Measurements from ENCODE around the gene DNMT3B. TPM values are rescaled to one million over a fixed set of nuclear protein-coding genes. Genes with fewer than 3 reads are reported as not detected.

Gene DNMT3B
- total RNA-seq, 1 experiment from 2014 or later = 3.5 TPM

- Histone ChIP-seq H3K27ac (ENCODE audit: low read length) (no peak overlapping the region), H3K27me3 (ENCODE audit: control insufficient read depth, insufficient read depth, low read length) (no peaks in the 10 kb centered on the region), H3K4me1 (ENCODE audit: control insufficient read depth, insufficient read depth, low read length) (no peaks in the 10 kb centered on the region), H3K9me3 (ENCODE audit: control insufficient read depth, insufficient read depth, low read depth, low read length) (no peaks in the 10 kb centered on the region), H3K4me3 (ENCODE audit: low read depth in 2 of 2, low read length in 2 of 2) (no peak overlapping the region), H3K36me3 (ENCODE audit: control insufficient read depth, insufficient read depth, low read length) (no peaks in the 10 kb centered on the region)
- CTCF ChIA-PET = no interaction called here
- BruUV-seq (replicated peaks) = no TSS peak
- no peak for TF ChIP-seq TCF7L2 (IDR thresholded peaks at IDR 0.05; ENCODE audit: low read depth, low read length)
- intact Hi-C loops (cut with micrococcal nuclease; ENCODE audit: unreplicated experiment) (no loop called here), in situ Hi-C loops (cut with HindIII; ENCODE audit: low pct_unique_long_range_greater_than_20kb, low sequenced_read_pairs) (no loop called here)
- no peak for ATAC-seq
- no peak for DNase-seq (ENCODE audit: low read depth, low spot score)
- POLR2A ChIA-PET = no interaction called here
These were observed 43.5 kb downstream of the DNMT3B start for GRCh38 chr20:32805721-32806120.

DNA sequence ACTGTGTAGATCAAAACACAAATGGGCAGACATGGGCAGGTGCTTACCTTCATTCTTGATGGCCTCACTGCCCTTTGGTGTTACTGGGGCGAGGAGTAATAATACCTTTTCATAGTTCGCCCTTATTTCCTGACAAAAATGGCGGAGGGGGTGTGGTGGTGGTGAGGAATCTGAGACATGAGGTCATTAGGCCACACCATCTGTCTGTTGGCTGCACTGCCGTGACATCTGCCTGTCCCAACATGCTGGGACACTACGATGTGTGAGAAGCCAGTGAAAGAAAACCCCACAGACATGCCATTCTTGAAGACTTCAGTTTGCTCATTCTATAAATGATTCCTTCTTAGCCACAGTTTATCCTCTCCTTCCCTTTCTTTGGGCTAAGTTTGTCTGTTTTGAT is 44.2 kb downstream of the DNMT3B start:
- in situ Hi-C loops (cut with HindIII; ENCODE audit: low pct_unique_long_range_greater_than_20kb, low sequenced_read_pairs) (no loop called here), intact Hi-C loops (cut with micrococcal nuclease; ENCODE audit: unreplicated experiment) (no loop called here)
- POLR2A ChIA-PET = no interaction called here
- TF ChIP-seq, protein P1, sequence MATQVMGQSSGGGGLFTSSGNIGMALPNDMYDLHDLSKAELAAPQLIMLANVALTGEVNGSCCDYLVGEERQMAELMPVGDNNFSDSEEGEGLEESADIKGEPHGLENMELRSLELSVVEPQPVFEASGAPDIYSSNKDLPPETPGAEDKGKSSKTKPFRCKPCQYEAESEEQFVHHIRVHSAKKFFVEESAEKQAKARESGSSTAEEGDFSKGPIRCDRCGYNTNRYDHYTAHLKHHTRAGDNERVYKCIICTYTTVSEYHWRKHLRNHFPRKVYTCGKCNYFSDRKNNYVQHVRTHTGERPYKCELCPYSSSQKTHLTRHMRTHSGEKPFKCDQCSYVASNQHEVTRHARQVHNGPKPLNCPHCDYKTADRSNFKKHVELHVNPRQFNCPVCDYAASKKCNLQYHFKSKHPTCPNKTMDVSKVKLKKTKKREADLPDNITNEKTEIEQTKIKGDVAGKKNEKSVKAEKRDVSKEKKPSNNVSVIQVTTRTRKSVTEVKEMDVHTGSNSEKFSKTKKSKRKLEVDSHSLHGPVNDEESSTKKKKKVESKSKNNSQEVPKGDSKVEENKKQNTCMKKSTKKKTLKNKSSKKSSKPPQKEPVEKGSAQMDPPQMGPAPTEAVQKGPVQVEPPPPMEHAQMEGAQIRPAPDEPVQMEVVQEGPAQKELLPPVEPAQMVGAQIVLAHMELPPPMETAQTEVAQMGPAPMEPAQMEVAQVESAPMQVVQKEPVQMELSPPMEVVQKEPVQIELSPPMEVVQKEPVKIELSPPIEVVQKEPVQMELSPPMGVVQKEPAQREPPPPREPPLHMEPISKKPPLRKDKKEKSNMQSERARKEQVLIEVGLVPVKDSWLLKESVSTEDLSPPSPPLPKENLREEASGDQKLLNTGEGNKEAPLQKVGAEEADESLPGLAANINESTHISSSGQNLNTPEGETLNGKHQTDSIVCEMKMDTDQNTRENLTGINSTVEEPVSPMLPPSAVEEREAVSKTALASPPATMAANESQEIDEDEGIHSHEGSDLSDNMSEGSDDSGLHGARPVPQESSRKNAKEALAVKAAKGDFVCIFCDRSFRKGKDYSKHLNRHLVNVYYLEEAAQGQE (IDR thresholded peaks at IDR 0.05; ENCODE audit: insufficient read depth in 1 of 2, low read depth in 2 of 2, low read length in 1 of 2) = no peak
- no peak for TF ChIP-seq TCF7L2 (IDR thresholded peaks at IDR 0.05; ENCODE audit: low read depth, low read length)
- TF ChIP-seq POLR2AphosphoS5 (IDR thresholded peaks at IDR 0.05; ENCODE audit: low read depth, low read length) = no peak
- no peak for TF ChIP-seq CTCF (IDR thresholded peaks at IDR 0.05)
- no peak for TF ChIP-seq SIN3A (IDR thresholded peaks at IDR 0.05; ENCODE audit: borderline replicate concordance, insufficient read depth, low read depth, low read length)
- no TSS peak for BruUV-seq (replicated peaks)
- H3K4me1 ChIP-seq (ENCODE audit: control insufficient read depth, insufficient read depth, low read length) = no peaks in the 10 kb centered on the region
- H3K27me3 ChIP-seq (ENCODE audit: control insufficient read depth, insufficient read depth, low read length) = no peaks in the 10 kb centered on the region
- no peak overlapping the region for H3K4me3 ChIP-seq (ENCODE audit: low read depth in 2 of 2, low read length in 2 of 2)
- CTCF ChIA-PET = no interaction called here
- H3K27ac ChIP-seq (ENCODE audit: low read length) = no peak overlapping the region
- no peak for DNase-seq (ENCODE audit: low read depth, low spot score)
- H3K36me3 ChIP-seq (ENCODE audit: control insufficient read depth, insufficient read depth, low read length) = no peaks in the 10 kb centered on the region
- no peak for ATAC-seq
- no peaks in the 10 kb centered on the region for H3K9me3 ChIP-seq (ENCODE audit: control insufficient read depth, insufficient read depth, low read depth, low read length)

- Histone ChIP-seq H3K4me3 (ENCODE audit: low read depth in 2 of 2, low read length in 2 of 2) (no peak overlapping the region), H3K27ac (ENCODE audit: low read length) (no peak overlapping the region), H3K27me3 (ENCODE audit: control insufficient read depth, insufficient read depth, low read length) (no peaks in the 10 kb centered on the region), H3K36me3 (ENCODE audit: control insufficient read depth, insufficient read depth, low read length) (no peaks in the 10 kb centered on the region), H3K9me3 (ENCODE audit: control insufficient read depth, insufficient read depth, low read depth, low read length) (no peaks in the 10 kb centered on the region), H3K4me1 (ENCODE audit: control insufficient read depth, insufficient read depth, low read length) (no peaks in the 10 kb centered on the region)
- TF ChIP-seq, protein P1 (IDR thresholded peaks at IDR 0.05; ENCODE audit: insufficient read depth in 1 of 2, low read depth in 2 of 2, low read length in 1 of 2) = no peak
- TF ChIP-seq POLR2AphosphoS5 (IDR thresholded peaks at IDR 0.05; ENCODE audit: low read depth, low read length) (no peak), TCF7L2 (IDR thresholded peaks at IDR 0.05; ENCODE audit: low read depth, low read length) (no peak), SIN3A (IDR thresholded peaks at IDR 0.05; ENCODE audit: borderline replicate concordance, insufficient read depth, low read depth, low read length) (no peak), CTCF (IDR thresholded peaks at IDR 0.05) (no peak)
- in situ Hi-C loops (cut with HindIII; ENCODE audit: low pct_unique_long_range_greater_than_20kb, low sequenced_read_pairs) = no loop called here
- CTCF ChIA-PET = interaction anchor here (1.5 kb wide), 1 partner anchor 18 kb away, joined by 3 read pairs; no protein-coding TSS in a partner anchor
- ATAC-seq (no peak), DNase-seq (ENCODE audit: low read depth, low spot score) (no peak)
- BruUV-seq (replicated peaks) = no TSS peak
- intact Hi-C loops (cut with micrococcal nuclease; ENCODE audit: unreplicated experiment) = no loop called here
- POLR2A ChIA-PET = no interaction called here
These were observed 45.5 kb downstream of the DNMT3B start for GRCh38 chr20:32807706-32808105.
